Hepatocyte (in vitro differentiated cells): Measurements from ENCODE around the gene FMNL2. TPM values are rescaled to one million over a fixed set of nuclear protein-coding genes. Genes with fewer than 3 reads are reported as not detected.

Experiments
- DNase-seq: peaks from one replicate; pipeline ENCODE4 v3.0.0-alpha.2; 2016; ENCODE audit warnings: low spot score
- H2AFZ ChIP-seq: fragments of 200-600 bp; sonication (generic); 2 replicates; pipeline ENCODE4 v1.6.0; 2016; ENCODE audit warnings: antibody characterized with exemption, mild to moderate bottlenecking
- H3K27ac ChIP-seq: fragments of 200-600 bp; sonication (generic); 2 replicates; pipeline ENCODE4 v1.5.1; 2016; ENCODE audit warnings: mild to moderate bottlenecking
- H3K27me3 ChIP-seq: fragments of 200-600 bp; sonication (generic); 2 replicates; pipeline ENCODE4 v1.6.1; 2016
- H3K36me3 ChIP-seq: fragments of 200-600 bp; sonication (generic); replicated peaks from 2 replicates; pipeline ENCODE4 v1.5.1; 2016; ENCODE audit warnings: low read depth; ENCODE audit not compliant: insufficient read depth
- H3K4me1 ChIP-seq: fragments of 200-600 bp; sonication (generic); 2 replicates; pipeline ENCODE4 v1.5.1; 2016; ENCODE audit warnings: mild to moderate bottlenecking, moderate library complexity; ENCODE audit not compliant: insufficient read depth
- H3K4me2 ChIP-seq: fragments of 200-600 bp; sonication (generic); 2 replicates; pipeline ENCODE4 v1.6.0; 2016
- H3K4me3 ChIP-seq: fragments of 200-600 bp; sonication (generic); 2 replicates; pipeline ENCODE4 v1.5.1; 2016; ENCODE audit warnings: mild to moderate bottlenecking
- H3K79me2 ChIP-seq: fragments of 200-600 bp; sonication (generic); 2 replicates; pipeline ENCODE4 v1.6.0; 2017; ENCODE audit warnings: mild to moderate bottlenecking
- H3K9me2 ChIP-seq: fragments of 200-600 bp; sonication (generic); replicated peaks from 2 replicates; pipeline ENCODE4 v1.6.0; 2017; ENCODE audit warnings: mild to moderate bottlenecking; ENCODE audit not compliant: insufficient read depth
- H3K9me3 ChIP-seq: fragments of 200-600 bp; sonication (generic); 2 replicates; pipeline ENCODE4 v1.5.1; 2016; ENCODE audit warnings: low read depth, mild to moderate bottlenecking
- H4K20me1 ChIP-seq: fragments of 200-600 bp; sonication (generic); 2 replicates; pipeline ENCODE4 v1.6.0; 2016; ENCODE audit warnings: mild to moderate bottlenecking; ENCODE audit not compliant: insufficient read depth, poor library complexity, severe bottlenecking
- CTCF ChIP-seq: fragments of 200-600 bp; sonication (generic); IDR thresholded peaks from 2 replicates; pipeline ENCODE4 v1.5.1; 2016; ENCODE audit warnings: antibody characterized with exemption, mild to moderate bottlenecking; ENCODE audit not compliant: poor library complexity
- EZH2 ChIP-seq: fragments of 200-600 bp; sonication (generic); IDR thresholded peaks from 2 replicates; pipeline ENCODE4 v1.6.1; 2016; ENCODE audit warnings: antibody characterized with exemption, mild to moderate bottlenecking, borderline replicate concordance
- EZH2phosphoT487 ChIP-seq: fragments of 200-600 bp; sonication (generic); IDR thresholded peaks from one replicate; pipeline ENCODE4 v1.6.1; 2018; ENCODE audit warnings: antibody characterized with exemption, mild to moderate bottlenecking, low read depth, moderate library complexity; ENCODE audit not compliant: unreplicated experiment, severe bottlenecking
- WGBS: methylation state at CpG from one replicate; pipeline ENCODE4 v1.1.6; 2016; ENCODE audit warnings: low lambda C conversion rate; ENCODE audit errors: missing lambda C conversion rate; 5-methylcytosine and 5-hydroxymethylcytosine counted together
- polyA plus RNA-seq: library from polyadenylated mRNA; unstranded; fragments of >200 nt; fragmentation: Nextera tagmentation; extraction: Ambion mirVana; gene quantifications from 2 replicates; pipeline ENCODE4 v1.2.1, GENCODE V29; 2016
- total RNA-seq: library from RNA; depleted of rRNA; stranded (reverse); fragments of >200 nt; gene quantifications from 2 replicates; pipeline ENCODE4 v1.2.3, GENCODE V29; 2014

Gene FMNL2
- total and polyA plus RNA-seq, 2 experiments from 2014 or later = 11.7 to 53.6 TPM

- no peak for DNase-seq
- Histone ChIP-seq H3K9me3 (no peaks in the 10 kb centered on the region), H3K4me3 (no peak overlapping the region), H3K4me1 (no peaks in the 10 kb centered on the region), H3K36me3 (no peaks in the 10 kb centered on the region), H4K20me1 (no peaks in the 10 kb centered on the region), H3K27me3 (no peaks in the 10 kb centered on the region), H3K79me2 (peaks cover 93% of the 10 kb centered on the region), H3K9me2 (no peaks in the 10 kb centered on the region), H3K4me2 (no peak overlapping the region), H2AFZ (no peak overlapping the region), H3K27ac (no peak overlapping the region)
- TF ChIP-seq EZH2phosphoT487 (no peak), EZH2 (no peak)
- 66% methylated on average over 3 of the region's 3 CpGs for WGBS
Observed at GRCh38 chr2:152413228-152414030, 78.5 kb downstream of the FMNL2 start.

DNA sequence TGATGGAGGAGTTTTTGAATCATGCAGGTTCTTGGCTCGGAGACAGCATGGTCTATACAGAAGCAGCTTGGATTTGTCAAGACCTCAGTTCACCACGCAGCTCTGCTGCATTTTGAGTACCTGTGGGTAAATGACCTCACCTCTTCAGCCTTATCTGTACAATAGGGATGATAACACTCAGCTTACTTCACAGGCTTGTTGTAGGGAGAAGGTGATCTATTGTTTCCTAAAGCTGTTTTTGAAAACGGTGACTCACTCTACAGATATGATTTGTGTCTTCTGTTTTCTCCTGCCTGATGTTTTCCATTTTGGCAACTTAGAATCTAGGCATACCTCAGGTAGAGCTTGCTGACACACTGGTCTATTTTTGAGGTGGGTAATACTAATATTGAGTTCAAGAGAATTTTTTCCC, 80.3 kb downstream of the FMNL2 start:
- no peaks in the 10 kb centered on the region for H3K9me2 ChIP-seq
- no peaks in the 10 kb centered on the region for H3K9me3 ChIP-seq
- no peak overlapping the region for H2AFZ ChIP-seq
- H3K27me3 ChIP-seq = no peaks in the 10 kb centered on the region
- DNase-seq = peak; percentile 34
- no peak overlapping the region for H3K4me3 ChIP-seq
- no peaks in the 10 kb centered on the region for H4K20me1 ChIP-seq
- H3K4me1 ChIP-seq = no peaks in the 10 kb centered on the region
- WGBS = 27% methylated on average over 3 of the region's 3 CpGs
- peak overlapping the region; percentile 23 for H3K27ac ChIP-seq
- peaks cover 93% of the 10 kb centered on the region for H3K79me2 ChIP-seq
- H3K4me2 ChIP-seq = no peak overlapping the region
- TF ChIP-seq EZH2phosphoT487 (no peak), CTCF (no peak), EZH2 (no peak)
- H3K36me3 ChIP-seq = no peaks in the 10 kb centered on the region

GRCh38 chr2:152415796-152416195, 80.8 kb downstream of the FMNL2 start:
- DNase-seq = no peak
- Histone ChIP-seq H2AFZ (no peak overlapping the region), H3K4me3 (no peak overlapping the region), H3K4me1 (peaks cover 2% of the 10 kb centered on the region), H3K9me2 (no peaks in the 10 kb centered on the region), H3K9me3 (no peaks in the 10 kb centered on the region), H3K79me2 (peaks cover 93% of the 10 kb centered on the region), H3K4me2 (no peak overlapping the region), H3K36me3 (no peaks in the 10 kb centered on the region), H4K20me1 (no peaks in the 10 kb centered on the region), H3K27me3 (no peaks in the 10 kb centered on the region), H3K27ac (peak overlapping the region; percentile 23)
- TF ChIP-seq CTCF (no peak), EZH2 (no peak), EZH2phosphoT487 (no peak)
- 88% methylated on average over 3 of the region's 3 CpGs for WGBS

DNA sequence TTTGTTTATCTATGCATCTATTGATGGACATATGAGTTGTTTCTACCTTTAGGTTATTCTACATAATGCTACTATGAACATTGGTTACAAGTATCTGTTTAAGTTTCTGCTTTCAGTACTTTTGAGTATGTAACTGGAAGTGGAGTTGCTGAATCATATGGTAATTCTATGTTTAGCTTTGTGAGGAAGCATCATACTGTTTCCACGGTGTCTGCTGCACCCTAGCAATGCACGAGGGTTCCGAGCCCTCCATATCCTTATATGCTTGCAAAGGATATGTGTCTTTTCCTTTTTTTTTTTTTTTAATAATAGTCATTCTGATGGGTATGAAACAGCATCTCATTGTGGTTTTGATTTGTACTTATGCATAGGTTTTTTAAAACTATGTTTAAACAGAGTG, 83.7 kb downstream of the FMNL2 start:
- Histone ChIP-seq H3K9me2 (no peaks in the 10 kb centered on the region), H3K27ac (no peak overlapping the region), H3K79me2 (peaks cover 87% of the 10 kb centered on the region), H4K20me1 (no peaks in the 10 kb centered on the region), H3K4me2 (no peak overlapping the region), H3K27me3 (no peaks in the 10 kb centered on the region), H2AFZ (no peak overlapping the region), H3K4me3 (no peak overlapping the region), H3K9me3 (no peaks in the 10 kb centered on the region), H3K36me3 (no peaks in the 10 kb centered on the region), H3K4me1 (peaks cover 14% of the 10 kb centered on the region)
- no peak for TF ChIP-seq CTCF
- TF ChIP-seq EZH2 = no peak
- TF ChIP-seq EZH2phosphoT487 = no peak
- 83% methylated on average over 3 of the region's 3 CpGs for WGBS
- DNase-seq = no peak
